Inflammatory macrophage (primary cell): ENCODE data around the gene SLC5A10.
"Not testable (repeated sequence)": the region's sequence is repeated elsewhere in the genome, so short reads cannot be mapped to it uniquely, and the experiment has no call there.

Source experiments
- DNase-seq, 2 donors: peaks; one replicate each; pipeline ENCODE4 v3.0.0-alpha.2; 2020 to 2022

Gene SLC5A10

DNA sequence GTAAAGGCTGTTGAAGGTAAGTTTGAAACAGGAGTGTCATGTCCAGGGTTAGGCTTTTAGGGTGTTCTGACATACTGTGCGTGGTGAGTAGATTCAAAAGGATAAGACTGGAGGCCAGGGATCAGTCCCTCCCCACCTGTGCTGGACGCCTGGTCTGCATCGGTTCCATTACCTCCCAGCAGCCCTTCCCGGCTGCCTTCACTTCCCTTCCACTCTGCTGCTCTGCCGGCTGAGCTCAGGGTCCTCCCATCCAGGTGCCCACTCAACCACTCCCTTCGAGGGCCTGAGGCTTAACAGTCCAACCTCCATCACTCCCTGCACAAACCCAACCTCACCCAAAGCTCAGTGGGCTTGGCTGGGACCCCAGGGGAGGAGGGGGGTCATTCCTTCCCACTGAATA, 4.1 kb upstream of the SLC5A10 start:
- no peak for DNase-seq

DNA sequence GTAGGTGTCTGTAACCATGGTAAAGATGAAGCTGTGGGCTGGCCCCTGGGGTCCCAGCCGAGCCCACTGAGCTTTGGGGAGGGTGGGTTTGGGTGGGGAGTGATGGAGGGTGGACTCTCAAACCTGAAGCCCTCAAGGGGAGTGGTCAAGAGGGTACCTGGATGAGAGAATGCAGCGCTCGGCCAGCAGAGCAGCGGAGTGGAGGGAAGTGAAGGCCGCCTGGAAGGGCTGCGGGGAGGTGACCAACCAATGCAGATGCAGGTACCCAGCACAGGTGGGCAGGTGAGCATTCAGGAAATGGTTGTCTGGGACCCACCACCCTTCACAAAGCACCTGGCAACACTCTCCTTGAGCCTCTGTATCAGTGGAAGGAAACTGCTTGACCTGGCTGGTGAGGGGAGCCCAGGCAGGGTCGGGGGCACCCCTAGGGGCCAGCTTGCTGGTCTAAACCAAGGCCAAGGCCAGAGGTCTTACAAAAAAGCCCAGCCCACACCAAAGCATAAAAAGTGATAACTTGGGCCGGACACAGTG, 3.4 kb upstream of the SLC5A10 start:
- DNase-seq = no peak

GRCh38 chr17:18949566-18949965, 2.4 kb upstream of the SLC5A10 start:
- no peak for DNase-seq

- no peak for DNase-seq
Observed at GRCh38 chr17:18950346-18950745, 1.6 kb upstream of the SLC5A10 start.

- no peak for DNase-seq
Observed at GRCh38 chr17:18950944-18951905, 740 bp upstream of the SLC5A10 start.

- DNase-seq = no peak
Observed at GRCh38 chr17:18953231-18953728, 1.3 kb downstream of the SLC5A10 start.

DNA sequence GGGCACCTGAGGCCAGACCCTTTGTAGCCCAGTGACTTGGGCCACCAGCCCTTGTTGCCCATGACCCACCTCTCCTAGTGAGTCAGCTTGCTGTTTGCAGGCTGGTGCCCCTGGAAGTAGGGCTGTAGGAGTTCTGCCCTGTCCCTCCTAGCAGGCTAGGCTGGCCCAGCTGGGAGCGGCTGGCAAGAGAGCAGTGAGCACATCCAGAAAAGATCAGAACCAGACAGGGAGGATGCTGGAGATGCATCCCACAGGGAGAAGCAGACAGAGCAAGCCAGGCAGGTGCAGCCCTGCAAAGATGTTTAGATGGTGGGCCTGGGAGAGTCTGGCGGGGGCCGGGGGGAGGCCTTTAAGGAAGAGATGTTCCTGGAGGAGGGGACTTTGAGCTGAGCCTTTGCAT, 2.4 kb downstream of the SLC5A10 start:
- no peak for DNase-seq

DNA sequence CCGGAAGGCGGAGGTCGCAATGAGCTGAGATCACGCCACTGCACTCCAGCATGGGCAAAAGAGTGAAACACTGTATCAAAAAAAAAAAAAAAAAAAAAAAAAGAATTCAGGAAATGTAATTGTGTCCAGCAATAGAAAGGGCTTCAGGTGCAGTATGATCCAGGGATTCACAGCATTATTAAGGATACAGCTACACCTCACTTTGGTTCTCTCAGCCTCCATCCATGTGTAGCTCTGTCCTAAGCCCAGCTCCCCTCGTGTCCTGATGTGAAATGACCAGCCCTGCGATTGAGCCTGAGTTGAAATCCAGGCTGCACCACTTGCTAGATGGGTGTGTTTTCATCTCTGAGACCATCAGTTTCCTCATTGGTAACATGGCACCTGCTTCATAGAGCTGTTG, 3.0 kb downstream of the SLC5A10 start:
- no peak for DNase-seq

DNA sequence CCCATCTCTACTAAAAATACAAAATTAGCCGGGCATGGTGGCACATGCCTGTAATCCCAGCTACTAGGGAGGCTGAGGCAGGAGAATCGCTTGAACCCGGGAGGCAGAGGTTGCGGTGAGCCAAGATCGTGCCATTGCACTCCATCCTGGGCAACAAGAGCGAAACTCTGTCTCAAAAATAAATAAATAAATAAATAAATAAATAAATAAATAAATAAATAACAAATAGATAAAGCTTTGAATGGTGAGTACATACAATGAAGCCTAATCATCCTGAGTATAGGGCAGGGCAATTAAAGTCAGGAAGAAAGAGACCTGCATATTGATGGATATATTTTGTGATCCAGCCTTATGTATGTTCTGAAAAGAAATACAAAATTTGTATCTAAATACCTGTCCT, 4.1 kb downstream of the SLC5A10 start:
- not testable (repeated sequence) for DNase-seq

- no peak for DNase-seq
Observed at GRCh38 chr17:18956581-18956980, 4.6 kb downstream of the SLC5A10 start.

DNA sequence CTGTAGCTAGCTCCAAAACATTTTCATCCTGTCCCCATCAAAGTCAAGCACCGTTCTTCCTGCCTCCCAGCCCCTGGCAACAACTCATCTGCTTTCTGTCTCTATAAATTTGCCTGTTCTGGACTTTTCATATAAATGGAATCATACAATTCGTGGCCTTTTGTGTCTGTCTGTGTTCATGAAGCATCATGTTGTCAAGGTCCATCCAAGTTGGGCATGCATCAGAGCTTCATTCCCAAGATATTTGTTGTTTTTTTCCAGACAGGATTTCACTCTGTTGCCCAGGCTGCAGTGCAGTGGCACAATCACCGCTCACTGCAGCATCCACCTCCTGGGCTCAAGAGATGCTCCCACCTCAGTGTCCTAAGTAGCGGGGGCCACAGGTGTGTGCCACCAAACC, 5.9 kb downstream of the SLC5A10 start:
- no peak for DNase-seq

GRCh38 chr17:18958611-18959010, 6.6 kb downstream of the SLC5A10 start:
- no peak for DNase-seq

GRCh38 chr17:18959071-18959844, 7.3 kb downstream of the SLC5A10 start:
- DNase-seq = no peak

- no peak for DNase-seq
Observed at GRCh38 chr17:18959845-18960240, 7.9 kb downstream of the SLC5A10 start.

DNA sequence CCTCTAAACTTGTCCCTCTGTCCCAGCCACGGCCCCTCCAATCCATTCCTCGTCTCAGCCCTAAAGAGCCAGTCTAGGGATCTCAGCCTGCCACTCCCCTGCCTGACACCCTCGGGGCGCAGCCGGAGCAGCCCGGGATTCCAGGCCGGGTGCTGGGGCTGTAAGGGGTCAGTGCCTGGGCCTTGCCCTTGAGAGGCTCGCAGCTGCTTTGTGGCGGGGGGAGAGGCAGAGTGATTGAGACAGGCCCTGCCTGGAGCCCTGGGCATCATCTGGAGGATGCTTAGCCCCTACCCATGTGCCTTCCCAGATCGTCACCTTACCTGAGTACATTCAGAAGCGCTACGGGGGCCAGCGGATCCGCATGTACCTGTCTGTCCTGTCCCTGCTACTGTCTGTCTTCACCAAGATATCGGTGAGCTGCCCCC, 8.3 kb downstream of the SLC5A10 start:
- DNase-seq = no peak

GRCh38 chr17:18960803-18961511, 9.0 kb downstream of the SLC5A10 start:
- DNase-seq = peak; percentile 82 to 84

DNA sequence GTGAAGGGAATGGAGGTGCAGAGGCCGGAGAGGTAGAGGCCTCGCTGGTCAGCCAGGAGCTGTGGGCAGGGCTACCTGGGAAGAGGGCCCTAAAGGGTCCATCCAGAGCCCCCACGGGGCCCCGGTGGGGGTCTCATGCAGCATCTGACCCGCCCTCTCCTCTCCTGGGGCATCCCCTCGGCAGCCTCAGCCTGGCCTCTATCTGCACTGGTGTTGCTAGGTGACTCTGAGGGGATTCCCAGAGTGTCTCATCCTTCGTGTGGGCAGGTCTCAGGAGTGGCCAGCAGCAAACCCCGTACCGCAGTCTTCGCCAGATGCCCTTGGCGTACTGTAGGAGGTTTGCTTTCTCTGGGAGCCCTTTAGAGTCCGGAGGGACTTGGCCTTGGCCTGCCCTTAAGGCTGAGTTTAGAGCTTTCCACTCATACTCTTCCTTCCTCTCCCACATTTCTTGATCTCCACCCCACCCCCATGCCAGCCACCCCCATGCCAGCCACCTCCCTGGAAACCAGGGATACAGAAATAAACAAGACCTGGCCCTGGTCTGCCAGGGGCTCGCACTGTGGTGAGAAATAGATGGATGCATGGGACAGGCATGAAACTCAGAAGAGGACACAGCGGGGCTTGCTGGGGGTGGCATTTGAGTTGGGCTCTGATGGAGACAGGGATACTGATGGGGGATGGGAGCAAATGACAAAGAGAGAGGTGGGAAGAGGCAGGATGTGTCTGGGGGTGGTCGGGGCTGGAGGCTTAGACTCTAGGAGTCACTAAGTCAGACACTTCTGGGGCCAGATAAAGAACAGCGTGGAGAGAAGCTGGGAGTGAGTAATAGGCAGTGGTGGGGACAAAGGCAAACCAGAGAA, 9.9 kb downstream of the SLC5A10 start:
- DNase-seq = no peak

DNA sequence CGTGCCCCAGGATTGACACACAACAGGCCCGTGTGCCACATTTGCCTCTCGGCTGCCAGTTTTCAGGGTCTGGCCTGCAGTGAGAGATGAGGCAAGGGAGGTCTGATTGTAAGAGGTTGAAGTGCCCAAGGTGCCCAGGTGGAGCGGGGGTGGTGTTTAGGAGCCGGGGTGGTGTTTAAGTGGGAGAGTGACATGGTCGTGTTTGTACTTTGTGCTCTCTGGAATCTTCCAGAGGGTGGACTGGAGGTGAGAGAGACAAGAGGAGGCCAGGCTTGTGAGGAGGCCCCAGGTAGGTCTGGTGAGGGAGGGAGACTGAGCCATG, 10.5 kb downstream of the SLC5A10 start:
- DNase-seq = no peak

GRCh38 chr17:18963126-18964017, 11.4 kb downstream of the SLC5A10 start:
- DNase-seq = no peak

GRCh38 chr17:18964018-18964351, 12.0 kb downstream of the SLC5A10 start:
- no peak for DNase-seq

GRCh38 chr17:18964550-18964949, 12.6 kb downstream of the SLC5A10 start:
- DNase-seq = no peak
